ENCODE results near the gene TEX53.

TEX53 gene

DNA sequence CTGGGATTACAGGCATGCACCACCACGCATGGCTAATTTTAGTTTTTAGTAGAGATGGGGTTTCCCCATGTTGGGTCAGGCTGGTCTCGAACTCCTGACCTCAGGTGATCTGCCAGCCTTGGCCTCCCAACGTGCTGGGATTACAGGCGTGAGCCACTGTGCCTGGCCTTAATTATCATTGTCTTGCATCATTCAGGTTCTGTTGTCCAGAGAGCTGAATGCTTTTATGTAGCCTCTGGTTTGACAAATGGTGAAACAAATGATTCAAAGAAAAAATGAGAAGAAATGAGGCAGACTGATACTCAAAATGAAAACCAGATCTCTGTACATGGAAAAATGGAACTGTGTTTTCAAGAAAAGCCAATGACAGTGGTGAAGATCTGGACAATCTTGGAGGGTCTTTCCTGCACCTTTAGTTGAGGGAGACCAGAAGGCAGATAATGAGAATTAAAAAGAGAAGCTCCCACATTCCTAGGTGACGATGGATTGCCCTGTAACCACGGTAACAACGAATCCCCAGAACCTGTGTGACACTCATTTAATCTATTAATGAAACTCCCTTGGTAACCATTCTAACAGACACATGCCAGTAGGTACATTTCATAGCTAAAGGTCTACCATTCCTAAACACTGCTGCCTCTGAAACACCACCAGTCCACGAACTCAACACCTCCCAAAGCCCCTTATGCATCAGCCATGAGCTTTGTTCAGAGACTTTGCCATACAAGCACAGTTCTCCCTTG lies 22.8 kb upstream of the TEX53 start:
- no peak for DNase-seq (ENCODE audit: low read depth)

DNA sequence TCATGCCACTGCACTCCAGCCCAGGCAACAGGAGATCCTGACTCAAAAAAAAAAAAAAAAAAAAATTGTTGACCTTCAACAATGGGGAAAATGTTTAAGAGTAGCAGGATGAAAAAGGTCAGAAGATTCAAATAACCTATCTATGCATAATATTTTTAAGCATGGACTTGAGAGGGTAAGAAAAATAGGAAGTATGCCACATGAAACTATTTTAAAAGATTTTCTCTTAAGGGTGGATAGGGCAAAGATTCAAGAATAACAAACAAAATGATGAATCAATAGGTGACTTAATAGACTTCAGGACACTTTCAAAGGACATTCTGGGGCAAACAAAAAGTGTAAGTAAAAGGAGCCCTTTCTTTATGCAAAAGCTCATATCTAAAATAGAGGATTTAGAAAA lies 21.2 kb upstream of the TEX53 start:
- DNase-seq (ENCODE audit: low read depth), result no peak

- no peak for DNase-seq (ENCODE audit: low read depth)
Measured at GRCh38 chr9:114678130-114678529, 20.5 kb upstream of the TEX53 start.

- no peak for DNase-seq (ENCODE audit: low read depth)
Measured at GRCh38 chr9:114677418-114677817, 19.8 kb upstream of the TEX53 start.

DNA sequence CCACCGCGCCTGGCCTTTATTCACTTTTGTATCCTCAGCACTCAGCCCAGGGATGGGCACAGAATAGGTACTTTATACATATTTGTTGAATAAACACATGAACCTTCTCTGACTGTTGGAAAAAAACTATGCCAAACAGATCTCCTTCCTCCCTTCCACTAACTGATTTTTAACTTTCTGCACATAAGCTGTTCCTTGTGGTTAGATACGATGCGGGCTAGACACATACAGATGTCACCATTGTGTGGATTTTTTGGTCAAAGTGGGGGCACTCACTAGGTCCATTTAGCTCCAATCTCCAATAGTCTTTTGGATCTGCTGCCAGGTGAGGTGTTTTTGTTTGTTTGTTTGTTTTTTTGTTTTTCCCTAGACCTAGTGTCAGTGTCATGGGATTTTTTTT lies 19.3 kb upstream of the TEX53 start:
- DNase-seq (ENCODE audit: low read depth), result no peak

GRCh38 chr9:114674798-114675540 lies 17.4 kb upstream of the TEX53 start:
- no peak for DNase-seq (ENCODE audit: low read depth)

- DNase-seq (ENCODE audit: low read depth), result no peak
Measured at GRCh38 chr9:114674076-114674797, 16.6 kb upstream of the TEX53 start.

- no peak for DNase-seq (ENCODE audit: low read depth)
Measured at GRCh38 chr9:114671605-114672004, 14.0 kb upstream of the TEX53 start.

- no peak for DNase-seq (ENCODE audit: low read depth)
Measured at GRCh38 chr9:114669961-114670360, 12.4 kb upstream of the TEX53 start.

DNA sequence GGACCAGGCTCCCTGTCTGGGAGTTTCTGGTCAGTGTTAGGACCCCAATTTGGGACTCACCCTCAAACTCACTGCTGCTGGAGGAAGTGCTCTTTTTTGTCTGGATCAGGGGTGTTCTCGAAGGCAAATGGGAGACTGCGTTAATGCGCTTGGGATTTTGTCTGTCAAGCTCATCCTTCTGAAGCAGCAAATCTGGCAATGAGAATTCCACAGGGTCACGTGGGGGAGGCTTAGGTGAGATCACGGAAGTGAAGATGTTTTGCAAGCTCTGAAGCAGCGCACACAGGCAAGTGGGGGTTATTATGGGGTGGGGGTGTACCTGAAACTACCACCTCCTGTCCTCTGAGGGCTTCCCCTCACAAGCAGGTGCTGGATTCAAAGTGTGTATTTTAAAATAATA lies 10.5 kb upstream of the TEX53 start:
- DNase-seq (ENCODE audit: low read depth), result no peak

GRCh38 chr9:114666851-114667250 lies 9.2 kb upstream of the TEX53 start:
- DNase-seq (ENCODE audit: low read depth), result no peak

DNA sequence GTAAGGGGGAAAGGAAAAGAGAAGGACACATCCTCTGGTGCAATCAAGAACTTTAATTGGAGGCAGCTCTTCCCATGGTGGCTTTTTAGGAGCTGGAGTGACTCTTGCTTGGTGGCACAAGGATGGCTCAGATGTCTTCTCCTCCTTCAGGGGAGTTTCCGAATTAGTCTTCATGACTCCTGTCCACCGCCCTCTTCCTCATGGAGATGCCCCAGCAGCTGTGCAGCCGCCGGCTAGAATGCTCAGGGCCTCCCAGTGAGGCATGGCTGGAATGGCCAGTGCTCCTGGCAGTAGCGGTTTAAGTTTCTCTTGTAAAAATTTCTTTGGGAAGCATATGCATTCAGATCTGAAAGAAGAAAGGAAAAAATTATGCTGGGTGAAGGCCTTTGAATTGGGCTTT lies 8.8 kb upstream of the TEX53 start:
- no peak for DNase-seq (ENCODE audit: low read depth)

GRCh38 chr9:114664181-114664580 lies 6.6 kb upstream of the TEX53 start:
- DNase-seq (ENCODE audit: low read depth), result no peak

GRCh38 chr9:114662081-114662989 lies 4.7 kb upstream of the TEX53 start:
- DNase-seq (ENCODE audit: low read depth), result peak; percentile 22

GRCh38 chr9:114656301-114656700 lies 1.3 kb downstream of the TEX53 start:
- DNase-seq (ENCODE audit: low read depth), result no peak

- no peak for DNase-seq (ENCODE audit: low read depth)
Measured at GRCh38 chr9:114655689-114656088, 1.9 kb downstream of the TEX53 start.

- DNase-seq (ENCODE audit: low read depth), result peak; percentile 42
Measured at GRCh38 chr9:114653556-114654159, 3.9 kb downstream of the TEX53 start.

DNA sequence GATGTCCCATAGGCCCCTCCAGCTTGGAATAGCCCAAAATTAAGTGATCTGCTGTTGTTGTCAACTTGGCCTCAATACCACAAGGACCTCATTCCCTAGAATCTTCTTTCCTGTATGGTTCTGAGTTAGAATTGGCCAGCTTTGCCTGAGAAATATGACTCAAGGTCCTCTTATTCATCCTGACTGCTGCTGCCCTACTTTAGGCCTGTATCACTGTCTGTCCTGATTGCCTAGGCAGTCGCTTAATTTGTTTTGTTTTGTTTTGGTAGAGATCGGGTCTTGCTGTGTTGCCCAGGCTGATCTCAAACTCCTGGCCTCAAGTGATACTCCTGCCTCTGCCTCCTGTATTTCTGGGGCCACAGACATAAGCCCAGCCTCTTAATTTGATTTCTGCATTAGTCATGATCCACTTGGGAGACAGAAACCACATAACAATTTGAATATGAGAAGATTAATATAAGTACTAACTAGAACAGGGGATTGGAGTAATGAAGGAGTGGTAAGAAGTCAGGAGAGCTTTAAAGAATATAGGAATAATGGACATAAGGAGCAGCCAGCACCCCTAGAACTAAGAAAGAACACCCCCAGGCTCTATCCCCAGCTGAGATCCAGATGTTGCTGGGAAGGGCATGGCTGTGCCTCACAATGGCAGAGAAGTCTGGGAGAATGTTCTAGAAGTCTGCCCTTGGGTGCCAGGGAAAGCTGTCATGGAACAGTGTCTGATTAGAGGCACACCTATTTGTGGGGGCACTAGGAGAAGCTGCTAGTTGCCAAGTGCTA lies 4.6 kb downstream of the TEX53 start:
- no peak for DNase-seq (ENCODE audit: low read depth)

GRCh38 chr9:114643896-114644295 lies 13.7 kb downstream of the TEX53 start:
- no peak for DNase-seq (ENCODE audit: low read depth)

- DNase-seq (ENCODE audit: low read depth), result no peak
Measured at GRCh38 chr9:114643001-114643400, 14.6 kb downstream of the TEX53 start.

DNA sequence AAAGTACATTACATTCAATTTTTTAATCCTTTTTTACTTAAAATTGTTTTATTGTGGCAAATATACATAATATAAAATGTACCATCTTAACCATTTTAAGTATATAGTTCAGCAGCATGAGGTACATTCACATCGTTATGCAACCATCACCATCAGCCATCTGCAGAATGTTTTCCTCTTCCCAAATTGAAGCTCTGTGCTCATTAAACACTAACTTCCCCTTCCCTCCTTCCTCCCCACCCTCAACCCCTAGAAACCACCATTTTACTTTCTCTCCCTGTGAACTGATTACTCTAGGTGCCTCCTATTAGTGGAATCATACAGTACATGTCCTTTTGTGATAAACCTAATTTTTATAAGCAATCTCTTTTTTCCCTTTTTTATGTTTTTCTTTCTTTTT lies 15.6 kb downstream of the TEX53 start:
- DNase-seq (ENCODE audit: low read depth), result no peak

Measured in stimulated activated CD8-positive, alpha-beta memory T cell treated with anti-CD3 and anti-CD28 coated beads, Interleukin-15, amount 100 ng/mL, for 24 hours (primary cell).